Epithelial cell of esophagus (primary cell): ENCODE data around the gene CEP104.

Experiments
- DNase-seq: peaks from one replicate; pipeline ENCODE4 v3.0.0; 2010; ENCODE audit warnings: low read depth
- H3K4me3 ChIP-seq: 2 replicates; pipeline ENCODE4 v1.5.1; 2011; ENCODE audit warnings: mild to moderate bottlenecking, low read length, control low read depth
- TF ChIP-seq, protein P1 (sequence below): IDR thresholded peaks from 2 replicates; pipeline ENCODE4 v1.5.1; 2011; ENCODE audit warnings: low read depth, mild to moderate bottlenecking, low read length, control low read depth, inconsistent platforms; ENCODE audit not compliant: insufficient read depth; ENCODE audit errors: missing control alignments

Gene CEP104

DNA sequence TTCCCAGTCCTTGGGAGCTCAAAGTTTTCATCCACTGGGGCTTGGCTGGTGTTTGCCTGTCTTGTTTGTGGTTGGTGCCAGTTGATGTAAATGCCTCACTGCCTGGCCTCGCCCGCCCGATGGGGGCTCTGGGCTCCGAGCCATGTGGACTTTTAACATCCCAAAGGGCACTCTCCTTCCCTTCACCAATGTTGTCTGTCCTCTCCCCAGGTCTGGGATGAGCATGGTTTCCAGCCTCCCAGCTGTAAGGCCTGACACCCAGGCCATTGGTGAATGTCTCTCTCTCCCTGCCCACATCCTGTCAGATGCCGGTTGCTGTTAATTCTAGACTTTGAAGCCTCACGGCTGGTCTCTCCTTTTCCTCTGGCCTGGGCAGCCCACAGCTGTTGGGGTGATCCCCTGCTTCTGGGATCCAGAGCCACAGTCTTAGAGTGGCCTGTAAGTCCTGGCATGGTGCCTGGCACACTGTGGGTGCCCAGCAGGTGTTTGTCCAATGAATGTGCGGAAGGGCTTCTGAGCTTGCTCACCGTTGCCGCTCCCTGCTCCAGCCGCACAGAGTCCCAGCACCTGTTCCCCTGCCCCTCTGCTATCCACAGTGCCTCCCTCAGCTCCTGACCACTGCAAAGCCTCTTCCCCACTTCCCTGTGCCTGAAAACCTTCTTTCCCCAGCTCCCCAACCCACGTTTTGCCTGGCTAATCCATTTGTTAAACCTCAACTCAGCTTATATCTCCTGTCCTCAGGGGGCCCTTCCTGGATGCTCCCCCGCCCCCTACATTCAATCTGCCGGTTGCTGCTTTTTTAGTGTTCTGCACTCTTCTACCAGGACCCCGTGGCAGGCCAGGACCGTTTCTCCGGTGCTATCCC lies 46.4 kb upstream of the CEP104 start:
- TF ChIP-seq, protein P1, sequence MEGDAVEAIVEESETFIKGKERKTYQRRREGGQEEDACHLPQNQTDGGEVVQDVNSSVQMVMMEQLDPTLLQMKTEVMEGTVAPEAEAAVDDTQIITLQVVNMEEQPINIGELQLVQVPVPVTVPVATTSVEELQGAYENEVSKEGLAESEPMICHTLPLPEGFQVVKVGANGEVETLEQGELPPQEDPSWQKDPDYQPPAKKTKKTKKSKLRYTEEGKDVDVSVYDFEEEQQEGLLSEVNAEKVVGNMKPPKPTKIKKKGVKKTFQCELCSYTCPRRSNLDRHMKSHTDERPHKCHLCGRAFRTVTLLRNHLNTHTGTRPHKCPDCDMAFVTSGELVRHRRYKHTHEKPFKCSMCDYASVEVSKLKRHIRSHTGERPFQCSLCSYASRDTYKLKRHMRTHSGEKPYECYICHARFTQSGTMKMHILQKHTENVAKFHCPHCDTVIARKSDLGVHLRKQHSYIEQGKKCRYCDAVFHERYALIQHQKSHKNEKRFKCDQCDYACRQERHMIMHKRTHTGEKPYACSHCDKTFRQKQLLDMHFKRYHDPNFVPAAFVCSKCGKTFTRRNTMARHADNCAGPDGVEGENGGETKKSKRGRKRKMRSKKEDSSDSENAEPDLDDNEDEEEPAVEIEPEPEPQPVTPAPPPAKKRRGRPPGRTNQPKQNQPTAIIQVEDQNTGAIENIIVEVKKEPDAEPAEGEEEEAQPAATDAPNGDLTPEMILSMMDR = no peak
- no peak for DNase-seq
- no peak overlapping the region for H3K4me3 ChIP-seq

DNA sequence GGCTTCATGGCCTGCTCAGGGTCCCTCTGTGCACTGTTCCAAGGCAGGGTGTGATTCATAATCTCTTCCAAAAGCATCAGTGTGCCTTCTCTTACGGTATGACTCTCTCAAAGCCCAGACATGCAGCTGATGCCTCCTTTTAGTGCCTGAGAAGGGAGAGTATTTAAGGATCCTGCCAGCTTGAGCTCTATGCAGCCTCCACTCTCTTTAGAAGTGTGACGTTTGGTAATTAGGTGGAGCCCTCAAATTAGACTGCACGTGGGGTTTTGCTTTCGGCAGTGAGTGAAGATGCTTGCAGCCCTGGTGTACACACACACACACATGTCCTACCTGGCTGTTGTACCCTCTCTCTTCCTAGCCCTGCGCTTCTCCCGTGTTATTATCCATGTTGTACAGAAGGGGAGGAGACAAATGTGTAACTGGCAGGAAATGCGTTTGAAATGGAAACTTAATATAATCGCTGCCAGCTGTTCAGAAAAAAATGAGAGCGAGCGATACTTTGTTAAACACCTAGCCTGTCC lies 45.6 kb upstream of the CEP104 start:
- no peak overlapping the region for H3K4me3 ChIP-seq
- no peak for DNase-seq
- TF ChIP-seq, protein P1 = no peak

DNA sequence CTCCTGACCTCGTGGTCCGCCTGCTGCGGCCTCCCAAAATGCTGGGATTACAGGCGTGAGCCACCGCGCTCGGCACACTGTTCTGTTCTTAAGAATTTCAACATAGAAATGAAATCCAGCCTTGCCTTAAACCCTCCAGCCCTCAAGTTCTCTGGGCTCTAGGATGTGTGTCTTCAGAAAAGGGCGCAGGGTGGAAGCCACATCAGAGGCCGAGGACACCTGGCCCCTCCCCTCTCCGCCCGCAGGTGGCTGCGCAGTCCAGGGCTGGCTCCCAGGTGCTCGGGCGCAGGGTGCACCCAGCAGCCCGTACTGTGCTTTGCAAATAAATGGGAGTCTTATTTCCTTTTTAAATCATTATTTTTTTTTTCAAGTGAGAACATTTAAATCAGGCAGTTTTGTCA lies 45.1 kb upstream of the CEP104 start:
- TF ChIP-seq, protein P1 = no peak
- no peak for DNase-seq
- H3K4me3 ChIP-seq = no peak overlapping the region

DNA sequence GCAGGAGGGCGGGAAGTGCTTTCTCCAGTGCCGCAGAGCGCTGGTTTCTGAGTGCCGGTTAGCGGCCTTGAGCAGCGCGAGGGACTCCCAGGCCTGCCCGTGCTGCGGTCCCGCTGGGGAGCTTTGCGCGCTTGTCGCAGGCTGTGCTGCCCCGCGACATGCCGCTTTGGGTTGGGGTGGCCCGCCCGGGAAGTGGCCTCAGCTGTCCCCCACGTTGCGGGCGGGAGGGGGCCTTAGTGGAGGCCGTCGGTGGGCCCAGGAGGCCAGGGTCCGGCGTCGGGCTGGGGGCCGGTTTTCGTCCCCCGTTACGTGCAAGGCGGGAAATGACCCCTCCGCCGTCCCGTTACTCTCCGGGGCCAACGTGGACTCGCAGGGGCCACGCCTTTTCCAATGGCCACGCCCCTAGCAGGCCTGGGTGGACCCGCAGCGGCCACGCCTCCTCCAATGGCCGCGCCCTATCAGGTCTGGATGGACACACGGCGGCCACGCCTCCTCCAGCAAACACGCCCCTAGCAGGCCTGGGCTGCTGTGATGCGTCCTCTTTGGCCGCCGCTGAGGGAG lies 44.0 kb upstream of the CEP104 start:
- DNase-seq = peak; percentile 98
- H3K4me3 ChIP-seq = peak overlapping the region; percentile 82
- TF ChIP-seq, protein P1 = no peak

DNA sequence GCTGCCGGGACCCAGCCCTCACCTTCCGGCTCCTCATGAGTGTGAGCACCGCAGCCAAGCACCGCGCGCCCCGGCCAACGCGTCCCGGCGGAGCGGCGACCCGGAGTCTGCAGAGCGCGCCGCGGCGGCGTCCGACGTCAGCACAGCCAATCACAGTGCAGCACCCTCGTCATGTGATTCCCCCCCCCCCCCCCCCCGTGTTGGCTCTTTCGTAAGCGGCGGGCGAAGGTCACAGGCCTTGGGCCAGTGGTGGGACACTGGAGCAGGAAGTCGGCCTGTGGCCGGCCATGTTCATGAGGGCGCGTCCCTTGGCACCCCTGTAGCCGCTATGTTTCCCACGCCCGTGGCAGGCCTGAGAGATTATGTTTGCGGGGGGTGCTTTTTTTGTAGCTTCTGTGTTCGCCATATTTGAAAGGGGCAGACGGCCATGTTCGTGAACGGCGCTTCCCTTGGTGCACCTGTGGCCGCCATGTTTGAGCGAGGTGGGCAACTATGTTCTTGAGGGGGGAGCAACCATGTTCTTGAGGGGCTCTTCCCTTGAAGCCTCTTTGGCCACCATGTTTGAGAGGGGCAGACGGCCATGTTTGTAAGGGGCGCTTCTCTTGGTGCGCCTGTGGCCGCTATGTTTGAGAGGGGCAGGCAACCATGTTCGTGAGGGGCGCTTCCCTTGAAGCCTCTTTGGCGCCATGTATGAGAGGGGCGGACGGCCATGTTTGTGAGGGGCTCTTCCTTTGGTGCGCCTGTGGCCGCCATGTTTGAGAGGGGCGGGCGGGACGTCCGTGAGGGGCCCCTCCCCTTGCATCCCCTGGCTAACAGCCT lies 43.3 kb upstream of the CEP104 start, which contains the start of gene C1orf174:
TSS of gene C1orf174 (minus strand) at position 123 of the 819 bp plus-strand sequence. CDS start at position 37, 86 bp downstream.
- DNase-seq = peak; percentile 97
- H3K4me3 ChIP-seq = peak within 1 kb of the TSS; percentile 82

DNA sequence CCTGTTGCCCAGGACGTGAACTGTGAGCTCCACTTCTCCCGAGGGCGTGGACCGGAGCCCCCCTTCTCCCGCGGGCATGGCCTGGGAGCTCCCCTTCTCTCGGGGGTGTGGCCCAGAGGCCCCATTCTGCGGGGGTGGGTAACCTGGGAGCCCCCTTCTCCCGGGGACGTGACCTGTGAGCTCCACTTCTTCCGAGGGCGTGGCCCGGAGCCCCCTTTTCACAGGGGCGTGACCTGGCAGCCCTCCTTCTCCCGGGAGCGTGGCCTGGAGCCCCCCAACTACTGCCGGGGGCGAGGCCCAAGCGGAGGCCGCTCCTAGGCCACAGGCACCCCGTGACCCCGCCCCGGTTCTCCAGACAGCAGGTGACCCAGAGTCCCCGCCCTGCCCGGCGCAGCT lies 42.7 kb upstream of the CEP104 start:
- H3K4me3 ChIP-seq = peak overlapping the region; percentile 82
- no peak for DNase-seq
- TF ChIP-seq, protein P1 = peak; percentile 12

More for the DNA sequence above, 43.3 kb upstream of the CEP104 start, which contains the start of gene C1orf174:
- TF ChIP-seq, protein P1 = no peak
